ENCODE data around the gene SNX19. TPM values are rescaled to one million over a fixed set of nuclear protein-coding genes. Genes with fewer than 3 reads are reported as not detected.

Gene SNX19
- total RNA-seq, 1 experiment from 2014 or later, result 79.3 TPM

DNA sequence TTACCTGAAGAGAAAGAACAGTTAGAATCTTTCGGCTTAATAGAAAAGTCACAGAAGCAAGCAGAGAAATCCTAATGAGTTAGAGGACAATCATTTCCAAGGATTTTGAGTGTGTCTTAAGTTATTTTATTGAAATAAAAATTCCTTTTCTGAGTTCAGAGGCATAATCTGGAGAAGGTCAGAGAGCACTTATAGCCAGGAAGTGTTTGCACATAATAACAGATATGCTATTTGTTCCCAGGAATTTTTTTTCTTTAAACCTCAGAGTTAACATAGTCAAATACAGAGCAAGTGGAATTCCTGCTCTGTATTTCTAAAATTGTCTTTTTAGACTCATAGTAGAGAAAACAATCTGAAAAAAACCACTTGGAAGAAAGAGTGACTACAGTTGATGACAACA lies 74.3 kb downstream of the SNX19 start:
- ATAC-seq, result no peak
- H3K27ac ChIP-seq (ENCODE audit: low read length), result no peak overlapping the region
- ChIA-PET CTCF (interaction anchor here (0.6 kb wide), 1 partner anchor 117 kb away, joined by 14 read pairs; no protein-coding TSS in a partner anchor), POLR2A (no interaction called here)
- in situ Hi-C loops (cut with HindIII; ENCODE audit: low pct_unique_long_range_greater_than_20kb, low sequenced_read_pairs), result loop anchor here (10.0 kb wide), 1 partner anchor 377 kb away; no protein-coding TSS in a partner anchor
- no TSS peak for BruUV-seq (replicated peaks)
- DNase-seq (ENCODE audit: low read depth, low spot score), result no peak
- H3K36me3 ChIP-seq (ENCODE audit: control insufficient read depth, insufficient read depth, low read length), result no peaks in the 10 kb centered on the region
- no peaks in the 10 kb centered on the region for H3K4me1 ChIP-seq (ENCODE audit: control insufficient read depth, insufficient read depth, low read length)
- no peak overlapping the region for H3K4me3 ChIP-seq (ENCODE audit: low read depth in 2 of 2, low read length in 2 of 2)
- peaks cover 2% of the 10 kb centered on the region; the same call in 1 of the 2 replicates for H3K9me3 ChIP-seq (ENCODE audit: control insufficient read depth, insufficient read depth, low read depth, low read length)
- intact Hi-C loops (cut with micrococcal nuclease; ENCODE audit: unreplicated experiment), result no loop called here
- no peaks in the 10 kb centered on the region for H3K27me3 ChIP-seq (ENCODE audit: control insufficient read depth, insufficient read depth, low read length)
- TF ChIP-seq, protein P1, sequence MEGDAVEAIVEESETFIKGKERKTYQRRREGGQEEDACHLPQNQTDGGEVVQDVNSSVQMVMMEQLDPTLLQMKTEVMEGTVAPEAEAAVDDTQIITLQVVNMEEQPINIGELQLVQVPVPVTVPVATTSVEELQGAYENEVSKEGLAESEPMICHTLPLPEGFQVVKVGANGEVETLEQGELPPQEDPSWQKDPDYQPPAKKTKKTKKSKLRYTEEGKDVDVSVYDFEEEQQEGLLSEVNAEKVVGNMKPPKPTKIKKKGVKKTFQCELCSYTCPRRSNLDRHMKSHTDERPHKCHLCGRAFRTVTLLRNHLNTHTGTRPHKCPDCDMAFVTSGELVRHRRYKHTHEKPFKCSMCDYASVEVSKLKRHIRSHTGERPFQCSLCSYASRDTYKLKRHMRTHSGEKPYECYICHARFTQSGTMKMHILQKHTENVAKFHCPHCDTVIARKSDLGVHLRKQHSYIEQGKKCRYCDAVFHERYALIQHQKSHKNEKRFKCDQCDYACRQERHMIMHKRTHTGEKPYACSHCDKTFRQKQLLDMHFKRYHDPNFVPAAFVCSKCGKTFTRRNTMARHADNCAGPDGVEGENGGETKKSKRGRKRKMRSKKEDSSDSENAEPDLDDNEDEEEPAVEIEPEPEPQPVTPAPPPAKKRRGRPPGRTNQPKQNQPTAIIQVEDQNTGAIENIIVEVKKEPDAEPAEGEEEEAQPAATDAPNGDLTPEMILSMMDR (IDR thresholded peaks at IDR 0.05), result no peak
- no peak for TF ChIP-seq SIN3A (IDR thresholded peaks at IDR 0.05; ENCODE audit: borderline replicate concordance, insufficient read depth, low read depth, low read length)
- no peak for TF ChIP-seq POLR2AphosphoS5 (IDR thresholded peaks at IDR 0.05; ENCODE audit: low read depth, low read length)
- TF ChIP-seq REST (IDR thresholded peaks at IDR 0.05; ENCODE audit: insufficient read depth in 1 of 2, low read depth in 2 of 2, low read length in 1 of 2), result no peak
- no peak for TF ChIP-seq TCF7L2 (IDR thresholded peaks at IDR 0.05; ENCODE audit: low read depth, low read length)

DNA sequence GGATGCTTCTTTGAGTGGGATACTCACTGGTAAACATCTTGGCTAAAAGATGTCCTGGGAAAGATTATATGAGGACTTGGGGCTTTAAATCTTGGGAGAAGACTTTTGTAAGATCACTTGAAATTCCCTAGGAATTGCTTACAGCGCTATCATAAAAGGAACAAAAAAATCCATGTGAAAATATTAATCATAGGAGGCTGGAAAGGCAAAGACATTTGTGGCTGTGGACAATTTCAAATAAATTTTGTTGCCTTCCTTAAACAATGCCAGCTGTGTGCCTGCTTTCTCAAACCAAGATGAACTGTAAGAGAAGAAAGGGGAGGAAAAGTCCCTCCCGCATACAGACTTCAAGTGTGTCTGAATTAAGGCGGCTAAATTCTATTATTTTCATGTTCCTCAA lies 75.6 kb downstream of the SNX19 start:
- TF ChIP-seq TCF7L2 (IDR thresholded peaks at IDR 0.05; ENCODE audit: low read depth, low read length) (no peak), POLR2AphosphoS5 (IDR thresholded peaks at IDR 0.05; ENCODE audit: low read depth, low read length) (no peak), SIN3A (IDR thresholded peaks at IDR 0.05; ENCODE audit: borderline replicate concordance, insufficient read depth, low read depth, low read length) (no peak), REST (IDR thresholded peaks at IDR 0.05; ENCODE audit: insufficient read depth in 1 of 2, low read depth in 2 of 2, low read length in 1 of 2) (no peak)
- TF ChIP-seq, protein P1 (IDR thresholded peaks at IDR 0.05), result no peak
- H3K27me3 ChIP-seq (ENCODE audit: control insufficient read depth, insufficient read depth, low read length), result no peaks in the 10 kb centered on the region
- intact Hi-C loops (cut with micrococcal nuclease; ENCODE audit: unreplicated experiment), result no loop called here
- no peak overlapping the region for H3K4me3 ChIP-seq (ENCODE audit: low read depth in 2 of 2, low read length in 2 of 2)
- in situ Hi-C loops (cut with HindIII; ENCODE audit: low pct_unique_long_range_greater_than_20kb, low sequenced_read_pairs), result loop anchor here (10.0 kb wide), 1 partner anchor 376 kb away; no protein-coding TSS in a partner anchor
- ChIA-PET CTCF (no interaction called here), POLR2A (no interaction called here)
- H3K9me3 ChIP-seq (ENCODE audit: control insufficient read depth, insufficient read depth, low read depth, low read length), result peaks cover 9% of the 10 kb centered on the region; the same call in 1 of the 2 replicates
- DNase-seq (ENCODE audit: low read depth, low spot score), result no peak
- H3K27ac ChIP-seq (ENCODE audit: low read length), result peak overlapping the region; percentile 51; the same call in 1 of the 2 replicates
- no peak for ATAC-seq
- no peaks in the 10 kb centered on the region for H3K4me1 ChIP-seq (ENCODE audit: control insufficient read depth, insufficient read depth, low read length)
- no TSS peak for BruUV-seq (replicated peaks)
- H3K36me3 ChIP-seq (ENCODE audit: control insufficient read depth, insufficient read depth, low read length), result no peaks in the 10 kb centered on the region

Measured in Panc1 (cell line).